Astrocyte (in vitro differentiated cells and primary cell): ENCODE measurements around the gene TCEA2.

Experiments
- EZH2 ChIP-seq: IDR thresholded peaks from 2 replicates; pipeline ENCODE4 v1.6.1; 2012; ENCODE audit warnings: mild to moderate bottlenecking, low read length, inconsistent platforms; ENCODE audit not compliant: insufficient read depth
- TF ChIP-seq, protein P1 (sequence below): IDR thresholded peaks from 2 replicates; pipeline ENCODE4 v1.5.1; 2011; ENCODE audit warnings: low read depth, mild to moderate bottlenecking, inconsistent platforms, low read length, moderate library complexity; ENCODE audit not compliant: insufficient read depth

DNA sequence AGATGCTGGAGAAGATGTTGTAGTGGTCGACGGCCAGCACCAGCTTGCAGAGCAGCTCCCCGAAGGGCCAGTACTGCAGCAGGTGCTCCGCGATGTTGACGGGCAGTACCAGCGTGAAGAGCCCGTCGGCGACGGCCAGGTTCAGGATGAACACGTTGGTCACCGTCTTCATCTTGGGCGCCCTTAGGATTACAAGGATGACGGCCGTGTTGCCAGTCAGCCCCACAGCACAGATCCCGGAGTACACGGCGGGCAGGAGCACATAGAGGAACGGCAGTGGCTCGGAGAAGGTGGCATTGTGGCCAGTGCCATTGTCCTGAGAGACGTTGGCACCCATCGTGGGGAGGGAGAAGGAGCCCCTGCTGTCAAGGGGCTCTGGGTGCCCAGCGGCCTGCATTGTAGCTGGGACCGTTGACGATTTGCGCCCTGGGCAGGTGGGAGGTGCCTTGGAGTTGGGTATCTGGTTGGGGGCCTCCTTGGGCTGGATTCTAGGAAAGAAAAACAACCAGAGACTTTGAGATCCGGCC, 43.5 kb downstream of the TCEA2 start:
- TF ChIP-seq, protein P1, sequence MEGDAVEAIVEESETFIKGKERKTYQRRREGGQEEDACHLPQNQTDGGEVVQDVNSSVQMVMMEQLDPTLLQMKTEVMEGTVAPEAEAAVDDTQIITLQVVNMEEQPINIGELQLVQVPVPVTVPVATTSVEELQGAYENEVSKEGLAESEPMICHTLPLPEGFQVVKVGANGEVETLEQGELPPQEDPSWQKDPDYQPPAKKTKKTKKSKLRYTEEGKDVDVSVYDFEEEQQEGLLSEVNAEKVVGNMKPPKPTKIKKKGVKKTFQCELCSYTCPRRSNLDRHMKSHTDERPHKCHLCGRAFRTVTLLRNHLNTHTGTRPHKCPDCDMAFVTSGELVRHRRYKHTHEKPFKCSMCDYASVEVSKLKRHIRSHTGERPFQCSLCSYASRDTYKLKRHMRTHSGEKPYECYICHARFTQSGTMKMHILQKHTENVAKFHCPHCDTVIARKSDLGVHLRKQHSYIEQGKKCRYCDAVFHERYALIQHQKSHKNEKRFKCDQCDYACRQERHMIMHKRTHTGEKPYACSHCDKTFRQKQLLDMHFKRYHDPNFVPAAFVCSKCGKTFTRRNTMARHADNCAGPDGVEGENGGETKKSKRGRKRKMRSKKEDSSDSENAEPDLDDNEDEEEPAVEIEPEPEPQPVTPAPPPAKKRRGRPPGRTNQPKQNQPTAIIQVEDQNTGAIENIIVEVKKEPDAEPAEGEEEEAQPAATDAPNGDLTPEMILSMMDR, result no peak
- no peak for TF ChIP-seq EZH2
